ENCODE results near the gene MAMLD1.

DNA sequence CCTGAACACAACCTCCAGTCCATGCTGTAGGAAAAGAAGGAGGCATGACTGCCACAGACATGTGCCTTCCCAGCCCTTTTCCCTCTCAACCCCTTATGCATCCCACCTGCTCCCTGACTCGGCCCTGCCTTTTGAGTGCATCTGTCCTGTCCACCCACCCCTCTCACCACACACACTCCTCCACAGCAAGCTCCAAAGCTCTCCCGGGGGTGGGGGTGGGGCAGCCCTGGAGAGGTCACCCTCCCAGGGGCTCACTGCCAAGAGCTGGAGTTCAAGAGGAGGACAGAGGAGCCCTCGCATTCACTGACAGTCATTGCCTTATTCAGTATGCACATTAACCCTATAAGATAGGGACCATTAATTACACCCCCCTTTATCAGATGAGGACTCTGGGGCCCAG lies 46.6 kb upstream of the MAMLD1 start:
- TF ChIP-seq CTCF (IDR thresholded peaks at IDR 0.05; ENCODE audit: poor library complexity) (no peak), EZH2phosphoT487 (IDR thresholded peaks at IDR 0.05; ENCODE audit: low read depth, severe bottlenecking, unreplicated experiment) (no peak), EZH2 (IDR thresholded peaks at IDR 0.05; ENCODE audit: borderline replicate concordance) (no peak)
